NT2/D1 (cell line): ENCODE measurements around the gene ADAMTSL2.

Experiments
- YY1 ChIP-seq: IDR thresholded peaks from 2 replicates; pipeline ENCODE4 v1.6.1; 2011; ENCODE audit not compliant: insufficient read length, insufficient read depth
- ZNF274 ChIP-seq: IDR thresholded peaks from 2 replicates; pipeline ENCODE4 v1.6.1; 2011; ENCODE audit warnings: mild to moderate bottlenecking, low read depth, low read length

GRCh38 chr9:133499132-133499891, 35.2 kb upstream of the ADAMTSL2 start:
- TF ChIP-seq YY1 (no peak), ZNF274 (no peak)
